HepG2 (cell line): Measurements from ENCODE around the gene MAP3K14. TPM values are rescaled to one million over a fixed set of nuclear protein-coding genes. Genes with fewer than 3 reads are reported as not detected.

Experiments used
- CBX2 ChIP-seq, 2 experiments: fragments of 200-600 bp in 1 of 2; sonication (generic); formaldehyde crosslinking in 1 of 2; IDR thresholded peaks; 2 replicates each; pipeline versions ENCODE4 v1.7.0 to v1.8.1; 2018 to 2022; ENCODE audit warnings: low read depth in 2 of 2, low read length in 1 of 2, mild to moderate bottlenecking in 1 of 2, missing genetic modification reagents in 1 of 2
- FOXK2 ChIP-seq: fragments of 450-650 bp; IDR thresholded peaks from 2 replicates; pipeline ENCODE4 v1.6.1; 2016
- HDAC1 ChIP-seq: sonication (generic); formaldehyde crosslinking; IDR thresholded peaks from 2 replicates; pipeline ENCODE4 v1.5.1; 2020; ENCODE audit warnings: mild to moderate bottlenecking, missing genetic modification reagents
- HMG20B ChIP-seq: conservative IDR thresholded peaks from 2 replicates; pipeline ENCODE4 v1.6.1; 2016; ENCODE audit warnings: missing genetic modification reagents, missing compliant biosample characterization
- HNRNPH1 ChIP-seq: fragments of 200-400 bp; formaldehyde crosslinking; optimal IDR thresholded peaks from 2 replicates; pipeline ENCODE3; 2017; ENCODE audit warnings: mild to moderate bottlenecking, low read depth, low read length
- IKZF4 ChIP-seq: sonication (generic); formaldehyde crosslinking; IDR thresholded peaks from 2 replicates; pipeline ENCODE4 v1.5.1; 2020; ENCODE audit warnings: borderline replicate concordance, mild to moderate bottlenecking, low read depth, missing genetic modification reagents; ENCODE audit errors: not compliant biosample characterization
- KLF15 ChIP-seq: sonication (generic); formaldehyde crosslinking; IDR thresholded peaks from 2 replicates; pipeline ENCODE4 v1.8.1; 2023; ENCODE audit warnings: borderline replicate concordance, mild to moderate bottlenecking, inconsistent platforms, missing genetic modification reagents, mixed read lengths
- NCOA2 ChIP-seq: sonication (generic); formaldehyde crosslinking; IDR thresholded peaks from 2 replicates; pipeline ENCODE4 v1.8.0; 2022; ENCODE audit warnings: inconsistent platforms
- NFRKB ChIP-seq: fragments of 450-650 bp; IDR thresholded peaks from 2 replicates; pipeline ENCODE4 v1.6.1; 2017
- NPAS2 ChIP-seq: sonication (generic); formaldehyde crosslinking; IDR thresholded peaks from 2 replicates; pipeline ENCODE4 v1.8.0; 2022; ENCODE audit warnings: mild to moderate bottlenecking, missing genetic modification reagents, borderline replicate concordance
- ZFP90 ChIP-seq: sonication (generic); formaldehyde crosslinking; IDR thresholded peaks from 2 replicates; pipeline ENCODE4 v1.8.0; 2022; ENCODE audit warnings: missing genetic modification reagents, mild to moderate bottlenecking, inconsistent platforms, borderline replicate concordance
- ZNF17 ChIP-seq: sonication (generic); formaldehyde crosslinking; IDR thresholded peaks from 2 replicates; pipeline ENCODE4 v1.5.0; 2020; ENCODE audit warnings: mild to moderate bottlenecking, missing genetic modification reagents
- ZNF224 ChIP-seq: sonication (generic); formaldehyde crosslinking; IDR thresholded peaks from 2 replicates; pipeline ENCODE4 v1.5.0; 2020; ENCODE audit warnings: mild to moderate bottlenecking, missing genetic modification reagents
- ZNF34 ChIP-seq: sonication (generic); formaldehyde crosslinking; IDR thresholded peaks from 2 replicates; pipeline ENCODE4 v1.4.0; 2020; ENCODE audit warnings: mild to moderate bottlenecking, missing genetic modification reagents, borderline replicate concordance
- ZNF747 ChIP-seq: sonication (generic); formaldehyde crosslinking; IDR thresholded peaks from 2 replicates; pipeline ENCODE4 v1.8.1; 2023; ENCODE audit warnings: missing genetic modification reagents, mild to moderate bottlenecking, borderline replicate concordance
- ZNF776 ChIP-seq: sonication (generic); formaldehyde crosslinking; IDR thresholded peaks from 2 replicates; pipeline ENCODE4 v1.4.0; 2020; ENCODE audit warnings: mild to moderate bottlenecking, missing genetic modification reagents
- ZNF883 ChIP-seq: sonication (generic); formaldehyde crosslinking; IDR thresholded peaks from 2 replicates; pipeline ENCODE4 v1.5.1; 2020; ENCODE audit warnings: mild to moderate bottlenecking, missing genetic modification reagents; ENCODE audit errors: not compliant biosample characterization
- polyA plus RNA-seq, 8 experiments: library from polyadenylated mRNA; depleted of rRNA in 3 of 8; stranded (reverse) in 7 of 8; unstranded in 1 of 8; fragments of >200 nt; fragmentation: Illumina TruSeq in 4 of 8; extraction: Trizol in 4 of 8; gene quantifications; 2 replicates each; pipeline versions ENCODE4 v1.2.1 to v1.2.3, GENCODE V29; 2011 to 2016; ENCODE audit warnings: low read depth in 4 of 8, missing spikeins in 1 of 8, mixed read lengths in 1 of 8; ENCODE audit not compliant: insufficient read depth in 1 of 8
- total RNA-seq, 5 experiments: library from RNA; depleted of rRNA; stranded (reverse); fragments of >200 nt; fragmentation: Illumina TruSeq; extraction: Trizol; gene quantifications; 2 replicates each; pipeline ENCODE4 v1.2.3, GENCODE V29; 2016; ENCODE audit warnings: low read depth in 1 of 5
- TF ChIP-seq, protein P1 (sequence below): sonication (generic); formaldehyde crosslinking; IDR thresholded peaks from 2 replicates; pipeline ENCODE4 v1.5.1; 2020; ENCODE audit warnings: mild to moderate bottlenecking, missing genetic modification reagents, borderline replicate concordance
- TF ChIP-seq, protein P2 (sequence below): sonication (generic); formaldehyde crosslinking; IDR thresholded peaks from 2 replicates; pipeline ENCODE4 v1.5.0; 2020; ENCODE audit warnings: missing genetic modification reagents, mild to moderate bottlenecking, borderline replicate concordance
- TF ChIP-seq, protein P3 (sequence below): sonication (generic); formaldehyde crosslinking; IDR thresholded peaks from 2 replicates; pipeline ENCODE4 v1.8.1; 2022; ENCODE audit warnings: low read depth, mild to moderate bottlenecking, missing genetic modification reagents

Gene MAP3K14
- total and polyA plus RNA-seq, 2 of the 13 experiments (the other 11 are each of a cell fraction or from before 2014, with no cell fraction given): 2.6 TPM

DNA sequence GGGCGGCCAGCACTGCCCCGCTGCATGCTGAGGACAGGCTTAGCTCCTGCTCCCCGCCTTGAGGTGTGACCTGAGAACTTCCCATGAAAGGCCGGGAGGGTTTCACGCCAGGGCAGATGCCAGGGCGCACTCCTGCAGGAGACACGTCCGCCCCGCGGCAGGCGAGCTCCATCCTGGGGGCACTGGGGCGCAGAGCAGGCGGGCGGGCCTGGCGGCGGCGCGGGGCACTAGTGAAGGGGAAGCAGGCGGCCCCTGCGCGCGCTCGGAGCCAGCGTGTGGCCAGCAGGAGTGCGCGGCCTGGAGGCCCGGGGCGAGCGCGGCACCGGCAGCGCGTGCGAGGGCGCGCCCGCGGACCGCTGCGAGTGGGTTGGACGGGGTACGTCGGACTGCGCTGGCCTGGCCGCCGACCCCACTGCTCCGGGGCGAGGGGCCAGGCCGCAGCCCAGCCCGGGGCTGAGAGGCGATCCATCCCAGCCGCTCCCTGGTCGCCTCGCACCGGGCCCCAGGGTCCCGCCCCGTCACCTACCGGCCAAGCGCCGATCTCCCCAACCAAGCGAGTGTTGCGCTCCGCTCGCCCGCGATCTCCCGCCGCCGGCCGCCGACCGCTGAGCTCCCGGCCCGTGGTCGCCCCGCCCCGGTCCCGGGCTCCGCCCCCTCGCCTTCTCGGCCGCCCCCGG, at the start of gene MAP3K14 (continued):
- TF ChIP-seq NPAS2 (CRISPR knock-in tag): no peak
- TF ChIP-seq ZNF776 (CRISPR knock-in tag): peak; percentile 51; the same call in 1 of the 2 replicates
- TF ChIP-seq, protein P1, sequence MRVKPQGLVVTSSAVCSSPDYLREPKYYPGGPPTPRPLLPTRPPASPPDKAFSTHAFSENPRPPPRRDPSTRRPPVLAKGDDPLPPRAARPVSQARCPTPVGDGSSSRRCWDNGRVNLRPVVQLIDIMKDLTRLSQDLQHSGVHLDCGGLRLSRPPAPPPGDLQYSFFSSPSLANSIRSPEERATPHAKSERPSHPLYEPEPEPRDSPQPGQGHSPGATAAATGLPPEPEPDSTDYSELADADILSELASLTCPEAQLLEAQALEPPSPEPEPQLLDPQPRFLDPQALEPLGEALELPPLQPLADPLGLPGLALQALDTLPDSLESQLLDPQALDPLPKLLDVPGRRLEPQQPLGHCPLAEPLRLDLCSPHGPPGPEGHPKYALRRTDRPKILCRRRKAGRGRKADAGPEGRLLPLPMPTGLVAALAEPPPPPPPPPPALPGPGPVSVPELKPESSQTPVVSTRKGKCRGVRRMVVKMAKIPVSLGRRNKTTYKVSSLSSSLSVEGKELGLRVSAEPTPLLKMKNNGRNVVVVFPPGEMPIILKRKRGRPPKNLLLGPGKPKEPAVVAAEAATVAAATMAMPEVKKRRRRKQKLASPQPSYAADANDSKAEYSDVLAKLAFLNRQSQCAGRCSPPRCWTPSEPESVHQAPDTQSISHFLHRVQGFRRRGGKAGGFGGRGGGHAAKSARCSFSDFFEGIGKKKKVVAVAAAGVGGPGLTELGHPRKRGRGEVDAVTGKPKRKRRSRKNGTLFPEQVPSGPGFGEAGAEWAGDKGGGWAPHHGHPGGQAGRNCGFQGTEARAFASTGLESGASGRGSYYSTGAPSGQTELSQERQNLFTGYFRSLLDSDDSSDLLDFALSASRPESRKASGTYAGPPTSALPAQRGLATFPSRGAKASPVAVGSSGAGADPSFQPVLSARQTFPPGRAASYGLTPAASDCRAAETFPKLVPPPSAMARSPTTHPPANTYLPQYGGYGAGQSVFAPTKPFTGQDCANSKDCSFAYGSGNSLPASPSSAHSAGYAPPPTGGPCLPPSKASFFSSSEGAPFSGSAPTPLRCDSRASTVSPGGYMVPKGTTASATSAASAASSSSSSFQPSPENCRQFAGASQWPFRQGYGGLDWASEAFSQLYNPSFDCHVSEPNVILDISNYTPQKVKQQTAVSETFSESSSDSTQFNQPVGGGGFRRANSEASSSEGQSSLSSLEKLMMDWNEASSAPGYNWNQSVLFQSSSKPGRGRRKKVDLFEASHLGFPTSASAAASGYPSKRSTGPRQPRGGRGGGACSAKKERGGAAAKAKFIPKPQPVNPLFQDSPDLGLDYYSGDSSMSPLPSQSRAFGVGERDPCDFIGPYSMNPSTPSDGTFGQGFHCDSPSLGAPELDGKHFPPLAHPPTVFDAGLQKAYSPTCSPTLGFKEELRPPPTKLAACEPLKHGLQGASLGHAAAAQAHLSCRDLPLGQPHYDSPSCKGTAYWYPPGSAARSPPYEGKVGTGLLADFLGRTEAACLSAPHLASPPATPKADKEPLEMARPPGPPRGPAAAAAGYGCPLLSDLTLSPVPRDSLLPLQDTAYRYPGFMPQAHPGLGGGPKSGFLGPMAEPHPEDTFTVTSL (CRISPR knock-in tag): no peak
- TF ChIP-seq ZNF17 (CRISPR knock-in tag): no peak
- TF ChIP-seq NFRKB: no peak
- TF ChIP-seq, protein P2, sequence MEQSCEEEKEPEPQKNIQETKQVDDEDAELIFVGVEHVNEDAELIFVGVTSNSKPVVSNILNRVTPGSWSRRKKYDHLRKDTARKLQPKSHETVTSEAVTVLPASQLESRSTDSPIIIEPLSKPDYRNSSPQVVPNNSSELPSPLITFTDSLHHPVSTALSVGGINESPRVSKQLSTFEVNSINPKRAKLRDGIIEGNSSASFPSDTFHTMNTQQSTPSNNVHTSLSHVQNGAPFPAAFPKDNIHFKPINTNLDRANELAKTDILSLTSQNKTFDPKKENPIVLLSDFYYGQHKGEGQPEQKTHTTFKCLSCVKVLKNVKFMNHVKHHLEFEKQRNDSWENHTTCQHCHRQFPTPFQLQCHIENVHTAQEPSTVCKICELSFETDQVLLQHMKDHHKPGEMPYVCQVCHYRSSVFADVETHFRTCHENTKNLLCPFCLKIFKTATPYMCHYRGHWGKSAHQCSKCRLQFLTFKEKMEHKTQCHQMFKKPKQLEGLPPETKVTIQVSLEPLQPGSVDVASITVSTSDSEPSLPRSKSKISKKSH (CRISPR knock-in tag): peak; percentile 84
- no peak for TF ChIP-seq HDAC1 (CRISPR knock-in tag)
- TF ChIP-seq ZNF747: no peak
- no peak for TF ChIP-seq FOXK2
- TF ChIP-seq ZFP90 (CRISPR knock-in tag): no peak
- TF ChIP-seq ZNF883 (CRISPR knock-in tag): no peak
- peak; percentile 35 for TF ChIP-seq IKZF4 (CRISPR knock-in tag)
- TF ChIP-seq ZNF224 (CRISPR knock-in tag): no peak
- TF ChIP-seq CBX2 (IDR thresholded peaks at IDR 0.05; ENCODE audit: low read depth, low read length): no peak
- no peak for TF ChIP-seq CBX2 (CRISPR knock-in tag; IDR thresholded peaks at IDR 0.05; ENCODE audit: low read depth)
- TF ChIP-seq, protein P3, sequence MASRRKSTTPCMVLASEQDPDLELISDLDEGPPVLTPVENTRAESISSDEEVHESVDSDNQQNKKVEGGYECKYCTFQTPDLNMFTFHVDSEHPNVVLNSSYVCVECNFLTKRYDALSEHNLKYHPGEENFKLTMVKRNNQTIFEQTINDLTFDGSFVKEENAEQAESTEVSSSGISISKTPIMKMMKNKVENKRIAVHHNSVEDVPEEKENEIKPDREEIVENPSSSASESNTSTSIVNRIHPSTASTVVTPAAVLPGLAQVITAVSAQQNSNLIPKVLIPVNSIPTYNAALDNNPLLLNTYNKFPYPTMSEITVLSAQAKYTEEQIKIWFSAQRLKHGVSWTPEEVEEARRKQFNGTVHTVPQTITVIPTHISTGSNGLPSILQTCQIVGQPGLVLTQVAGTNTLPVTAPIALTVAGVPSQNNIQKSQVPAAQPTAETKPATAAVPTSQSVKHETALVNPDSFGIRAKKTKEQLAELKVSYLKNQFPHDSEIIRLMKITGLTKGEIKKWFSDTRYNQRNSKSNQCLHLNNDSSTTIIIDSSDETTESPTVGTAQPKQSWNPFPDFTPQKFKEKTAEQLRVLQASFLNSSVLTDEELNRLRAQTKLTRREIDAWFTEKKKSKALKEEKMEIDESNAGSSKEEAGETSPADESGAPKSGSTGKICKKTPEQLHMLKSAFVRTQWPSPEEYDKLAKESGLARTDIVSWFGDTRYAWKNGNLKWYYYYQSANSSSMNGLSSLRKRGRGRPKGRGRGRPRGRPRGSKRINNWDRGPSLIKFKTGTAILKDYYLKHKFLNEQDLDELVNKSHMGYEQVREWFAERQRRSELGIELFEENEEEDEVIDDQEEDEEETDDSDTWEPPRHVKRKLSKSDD (CRISPR knock-in tag): peak; percentile 69; the same call in 1 of the 2 replicates
- TF ChIP-seq HNRNPH1: no peak
- TF ChIP-seq ZNF34 (CRISPR knock-in tag): no peak
- no peak; the same call in 1 of the 2 replicates for TF ChIP-seq NCOA2 (CRISPR knock-in tag)
- TF ChIP-seq KLF15 (CRISPR knock-in tag): no peak
- no peak for TF ChIP-seq HMG20B
